NCI-H1105 treated with DMSO at 0.1 percent for 48 hours (cell line): Measurements from ENCODE around the gene UBAC2.
"Not testable (repeated sequence)": the region's sequence is repeated elsewhere in the genome, so short reads cannot be mapped to it uniquely, and the experiment has no call there.

ENCODE experiments used
- DNase-seq: peaks from one replicate; lab custom pipeline; 2025; lab: John Stamatoyannopoulos, UW

The UBAC2 gene

DNA sequence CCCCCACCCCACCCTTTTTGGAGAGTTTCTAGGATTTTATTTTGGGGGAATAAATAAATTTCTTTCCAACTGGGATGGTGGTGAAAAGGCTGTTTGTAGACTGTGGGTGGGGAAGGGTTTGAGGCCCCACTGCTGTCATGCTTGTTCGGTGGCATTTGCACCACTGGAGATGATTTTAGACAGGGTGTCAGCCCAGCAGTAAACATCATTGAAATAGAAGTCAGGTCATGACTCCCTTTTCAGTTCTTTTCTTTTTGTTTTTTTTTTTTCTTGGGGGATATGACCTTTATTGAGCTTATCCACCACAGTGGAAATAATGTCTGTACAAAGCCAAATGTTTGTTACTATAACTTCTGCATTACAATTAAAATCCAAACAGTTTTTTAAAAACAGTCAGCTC is 14.1 kb downstream of the UBAC2 start:
- no peak for DNase-seq

DNA sequence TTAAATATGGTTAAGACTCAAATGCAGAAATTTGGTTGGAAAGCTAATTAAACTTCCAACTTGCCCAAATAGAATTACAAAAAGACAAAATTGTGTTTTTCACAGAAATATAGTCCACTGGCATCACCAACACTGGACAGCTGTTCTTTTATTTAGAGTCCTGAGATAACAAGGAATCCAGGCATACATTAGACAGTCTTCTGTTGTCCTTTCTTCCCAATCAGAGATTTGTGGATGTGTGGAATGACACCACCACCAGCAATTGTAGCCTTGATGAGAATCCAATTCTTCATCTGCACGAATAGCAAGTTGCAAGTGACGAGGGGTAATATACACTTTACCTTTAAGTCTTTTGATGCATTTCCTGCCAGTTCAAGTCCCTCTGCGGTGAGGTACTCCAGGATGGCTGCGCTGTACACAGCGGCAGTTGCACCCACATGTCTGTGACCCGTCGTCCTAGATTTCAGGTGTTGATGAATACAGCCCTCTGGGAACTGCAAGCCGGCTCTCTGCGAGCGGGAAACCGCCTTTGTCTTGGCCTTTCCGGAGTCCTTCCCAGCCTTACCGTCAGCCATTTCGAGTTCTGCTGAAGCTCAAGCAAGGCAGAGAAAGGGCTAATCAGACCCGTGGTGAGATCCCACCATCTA is 14.7 kb downstream of the UBAC2 start:
- DNase-seq: no peak

DNA sequence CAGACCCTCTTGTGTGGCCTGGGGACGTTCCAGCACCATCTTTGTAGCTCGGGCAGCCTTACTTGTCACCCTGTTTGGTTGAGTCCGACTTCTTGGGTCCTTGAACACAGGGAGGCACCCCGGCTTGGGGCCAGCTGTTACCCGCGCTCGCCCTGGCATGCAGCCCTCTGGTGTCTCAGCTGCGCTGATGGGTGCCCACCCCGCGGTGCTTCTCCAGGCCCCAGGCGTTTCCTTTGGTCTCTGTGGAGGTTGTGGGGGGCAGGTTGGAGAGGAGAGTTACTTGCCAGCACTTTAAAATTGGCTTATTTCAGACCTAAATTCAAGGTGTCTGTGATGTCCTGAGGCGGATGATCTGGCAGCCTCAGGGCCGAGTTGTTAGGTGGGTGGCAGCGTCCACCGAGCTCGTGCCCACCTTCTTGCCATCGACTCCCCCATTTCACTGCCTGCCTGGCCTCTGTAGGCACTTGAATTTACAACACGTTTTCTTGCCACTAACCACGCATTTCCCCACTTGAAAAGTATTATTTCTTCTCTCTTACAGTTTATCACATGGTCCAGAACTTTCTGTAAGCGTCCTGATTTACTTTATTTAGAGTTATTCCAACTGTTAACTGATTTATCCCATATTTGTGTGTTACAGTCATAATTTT is 16.9 kb downstream of the UBAC2 start:
- DNase-seq: no peak

DNA sequence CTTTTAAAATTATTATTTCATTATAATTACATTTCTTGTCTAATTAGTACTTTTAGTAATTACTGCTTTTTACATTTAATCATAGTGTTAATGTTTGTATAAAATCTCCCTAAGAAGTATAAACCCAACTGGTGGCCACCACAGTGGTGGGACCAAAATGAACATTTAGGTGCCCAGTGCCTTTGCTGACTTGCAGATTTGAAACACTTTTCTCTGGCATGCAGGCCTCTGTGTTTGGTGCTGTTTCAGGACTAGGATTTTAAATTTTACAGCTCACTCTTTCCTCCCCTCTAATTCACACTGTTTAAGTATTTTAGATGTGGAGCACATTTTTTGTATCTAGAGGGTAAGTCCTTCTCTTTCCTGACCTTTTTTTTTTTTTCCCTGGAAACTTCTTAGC is 17.5 kb downstream of the UBAC2 start:
- DNase-seq: no peak

DNA sequence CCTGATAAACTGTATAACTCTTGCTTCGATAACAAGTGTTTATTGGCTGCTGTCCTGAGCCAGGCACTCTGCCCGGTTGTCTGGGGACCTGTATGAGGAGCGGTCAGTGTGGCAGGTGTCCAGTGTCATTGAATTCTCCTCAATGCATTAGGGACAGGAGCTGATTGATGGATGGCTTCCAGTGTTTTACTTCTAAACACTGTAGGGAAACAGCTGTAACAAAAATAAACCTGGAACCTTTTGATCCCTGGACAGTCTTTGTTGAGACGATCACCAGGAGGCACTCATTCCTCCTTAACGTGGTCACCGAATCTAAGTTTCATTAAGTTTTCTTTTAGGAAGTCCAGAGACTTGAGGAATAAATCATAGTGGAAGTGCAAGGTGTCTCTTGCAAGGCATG is 17.9 kb downstream of the UBAC2 start:
- DNase-seq: no peak

DNA sequence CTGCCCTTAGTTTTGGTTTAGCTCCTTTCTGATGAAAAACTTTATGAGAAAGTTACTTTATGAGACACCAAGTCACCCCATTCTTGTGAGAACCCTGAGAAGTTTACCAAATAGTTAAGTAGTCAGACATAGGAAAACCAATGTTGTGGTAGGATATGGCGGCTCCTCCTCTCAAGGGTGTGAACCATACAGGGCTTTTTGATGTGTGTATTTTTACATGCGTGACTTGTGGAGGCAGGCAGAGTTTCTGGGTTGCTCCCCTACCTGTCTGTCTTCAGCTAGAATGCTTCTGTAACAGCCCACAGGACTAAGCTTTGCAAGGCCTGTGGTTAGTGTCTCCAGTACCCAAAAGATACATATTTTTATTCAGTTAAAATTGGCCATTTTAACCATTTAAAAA is 18.3 kb downstream of the UBAC2 start:
- DNase-seq: no peak

DNA sequence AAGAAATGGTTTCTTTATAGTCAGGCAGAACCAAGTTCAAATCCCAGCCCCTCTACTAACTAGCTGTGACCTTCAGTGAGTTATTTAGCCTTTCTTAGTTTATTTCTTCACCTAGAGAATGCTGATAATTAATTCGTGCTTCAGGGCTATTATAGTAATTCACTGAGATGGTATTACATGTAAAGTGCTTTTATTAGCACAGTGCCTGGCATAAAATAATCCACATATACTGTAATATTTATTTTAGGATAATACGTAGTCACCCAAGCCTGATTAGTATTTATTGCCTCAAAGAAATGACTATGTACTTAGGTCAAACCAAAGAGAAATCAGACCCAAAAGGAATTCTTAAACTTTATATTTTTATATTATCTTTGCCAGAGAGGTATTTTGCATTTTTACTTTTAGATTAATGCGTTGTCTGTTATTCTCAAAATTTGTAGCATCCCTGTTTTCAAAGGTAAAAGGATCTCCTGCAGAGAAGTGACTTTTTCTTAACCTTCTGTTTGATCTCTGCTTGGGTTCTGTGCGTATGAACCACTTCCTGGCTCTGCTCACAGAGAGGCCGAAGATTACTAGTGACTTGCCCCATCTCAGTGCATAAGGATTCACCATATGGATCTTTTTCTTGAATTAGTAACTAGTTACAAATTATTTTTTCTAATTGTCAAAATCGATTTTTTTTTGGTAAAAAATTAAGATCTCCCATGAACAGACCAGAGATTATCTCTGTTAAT is 19.7 kb downstream of the UBAC2 start:
- DNase-seq: no peak

DNA sequence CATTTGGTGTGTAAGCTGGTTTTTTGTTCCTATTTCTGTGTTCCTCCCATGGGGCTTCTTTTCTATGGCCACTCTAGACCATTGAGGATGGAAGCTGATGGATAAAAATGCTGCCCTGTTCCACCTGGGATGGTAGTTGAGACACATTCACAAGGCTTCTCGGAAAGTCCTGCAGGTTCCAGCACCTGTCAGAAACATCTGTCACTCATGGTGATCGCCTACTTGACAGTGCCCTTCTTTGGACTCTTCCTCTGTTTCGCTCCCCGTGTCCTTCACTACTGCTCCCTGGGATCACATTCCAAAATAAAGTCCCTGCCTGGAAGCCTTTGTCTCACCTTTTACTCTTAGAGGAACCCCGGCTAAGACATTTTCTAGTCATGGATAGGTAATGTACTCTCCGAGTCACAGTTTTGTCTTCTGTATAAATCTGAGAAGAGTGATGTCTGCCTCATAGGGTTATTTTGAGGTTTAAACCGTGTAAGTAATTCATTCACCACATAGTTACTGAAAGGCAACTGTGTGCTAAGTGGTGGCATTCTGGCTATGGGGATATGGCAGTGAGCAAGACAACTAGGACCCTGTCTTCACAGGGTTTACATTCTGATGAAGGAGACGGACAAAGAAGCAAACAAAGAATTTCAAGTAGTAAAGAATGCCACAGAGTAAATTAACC is 21.0 kb downstream of the UBAC2 start:
- no peak for DNase-seq

DNA sequence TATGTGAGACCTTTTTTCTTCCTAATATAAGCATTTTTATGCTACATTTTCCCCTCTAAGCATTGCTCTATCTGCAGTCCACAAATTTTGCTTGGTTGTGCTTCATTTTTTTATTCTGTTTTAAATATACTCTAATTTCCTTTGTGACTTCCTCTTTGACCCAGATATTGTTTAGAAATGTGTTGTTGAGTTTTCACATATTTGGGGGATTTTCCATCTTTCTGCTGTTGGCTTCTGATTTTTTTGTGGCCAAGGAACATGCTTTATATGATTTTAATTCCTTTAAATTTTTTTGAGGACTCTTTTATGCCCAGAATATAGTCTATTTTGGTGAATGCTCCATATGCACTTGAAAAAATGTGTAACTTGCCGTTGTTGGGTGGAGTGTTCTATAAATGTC is 22.9 kb downstream of the UBAC2 start:
- DNase-seq: no peak

DNA sequence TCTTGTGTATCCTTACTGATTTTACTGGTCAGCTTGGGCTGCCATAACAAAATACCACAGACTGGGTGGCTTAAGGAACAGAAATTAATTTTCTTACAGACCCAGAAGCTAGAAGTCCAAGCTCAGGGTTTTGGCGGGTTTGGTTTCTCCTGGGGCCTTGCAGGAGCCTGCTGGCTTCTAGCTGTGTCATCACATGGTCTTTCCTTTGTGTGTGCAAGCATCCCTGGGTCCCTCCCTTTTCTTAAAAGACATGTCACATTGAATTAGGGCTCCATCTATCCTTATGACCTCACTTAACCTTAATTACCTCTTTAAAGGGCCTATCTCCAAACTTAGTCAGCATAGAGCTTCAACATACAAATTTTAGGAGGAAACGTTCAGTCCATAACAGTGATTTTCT is 23.4 kb downstream of the UBAC2 start:
- DNase-seq: no peak

DNA sequence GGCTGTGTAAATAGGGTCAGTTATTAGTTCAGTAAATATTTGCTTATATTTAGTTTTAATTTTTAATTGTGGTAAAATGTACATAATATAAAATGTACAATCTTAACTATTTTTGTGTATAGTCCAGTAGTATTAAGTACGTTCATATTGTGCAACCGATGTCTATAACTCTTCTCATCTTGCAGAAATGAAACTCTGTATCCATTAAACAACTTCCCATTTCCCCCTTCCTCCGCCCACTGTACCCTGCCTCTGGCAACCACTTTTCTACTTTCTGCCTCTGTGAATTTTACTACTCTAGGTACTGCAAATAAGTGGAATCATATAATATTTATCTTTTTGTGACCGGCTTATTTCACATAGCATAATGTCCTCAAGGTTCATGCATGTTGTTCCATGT is 24.4 kb downstream of the UBAC2 start:
- no peak for DNase-seq

DNA sequence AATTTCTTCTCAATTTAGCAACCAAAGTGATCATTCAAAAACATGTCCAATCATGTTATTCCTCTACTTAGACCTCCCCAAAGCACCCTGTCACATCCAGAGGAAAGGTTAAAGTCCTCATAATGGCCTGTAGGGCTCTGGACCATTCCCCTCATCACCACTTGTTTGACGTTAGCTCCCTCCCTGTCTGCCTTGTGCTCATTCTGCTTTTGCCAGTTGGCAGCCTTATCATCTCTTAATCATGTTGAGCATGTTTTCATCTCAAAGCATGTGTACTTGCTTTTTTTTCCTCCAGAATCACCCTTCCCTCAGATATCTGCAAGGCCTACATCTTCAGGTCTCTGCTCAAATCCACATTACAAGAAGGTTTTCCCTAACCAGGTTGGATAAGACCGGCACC is 25.9 kb downstream of the UBAC2 start:
- DNase-seq: no peak

DNA sequence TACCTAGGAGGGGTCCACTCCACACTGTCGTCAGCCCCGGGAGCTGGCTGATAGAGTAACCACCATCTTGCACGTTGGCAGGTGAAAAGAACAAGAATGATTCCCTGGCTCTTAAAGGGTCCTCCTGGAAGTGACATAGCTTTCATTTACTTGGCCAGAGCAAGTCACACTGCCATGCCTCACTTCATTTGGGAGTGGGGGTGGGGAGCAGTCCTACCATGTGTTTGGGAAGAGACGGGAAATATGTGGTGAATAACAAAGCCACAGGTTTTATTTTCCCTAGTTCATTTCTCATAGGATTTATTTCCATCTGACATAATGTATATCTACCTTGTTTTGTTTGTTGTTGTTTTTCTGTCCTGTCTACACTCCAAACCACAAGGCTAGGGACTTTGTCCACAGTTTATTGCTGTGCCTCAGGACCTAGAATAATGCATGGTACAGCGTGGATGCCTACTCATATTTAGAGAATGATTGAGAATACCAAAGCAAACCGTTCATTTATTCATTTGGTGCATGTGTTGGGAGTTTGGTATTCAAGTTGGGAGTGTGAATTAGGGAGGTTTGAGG is 26.8 kb downstream of the UBAC2 start:
- no peak for DNase-seq

DNA sequence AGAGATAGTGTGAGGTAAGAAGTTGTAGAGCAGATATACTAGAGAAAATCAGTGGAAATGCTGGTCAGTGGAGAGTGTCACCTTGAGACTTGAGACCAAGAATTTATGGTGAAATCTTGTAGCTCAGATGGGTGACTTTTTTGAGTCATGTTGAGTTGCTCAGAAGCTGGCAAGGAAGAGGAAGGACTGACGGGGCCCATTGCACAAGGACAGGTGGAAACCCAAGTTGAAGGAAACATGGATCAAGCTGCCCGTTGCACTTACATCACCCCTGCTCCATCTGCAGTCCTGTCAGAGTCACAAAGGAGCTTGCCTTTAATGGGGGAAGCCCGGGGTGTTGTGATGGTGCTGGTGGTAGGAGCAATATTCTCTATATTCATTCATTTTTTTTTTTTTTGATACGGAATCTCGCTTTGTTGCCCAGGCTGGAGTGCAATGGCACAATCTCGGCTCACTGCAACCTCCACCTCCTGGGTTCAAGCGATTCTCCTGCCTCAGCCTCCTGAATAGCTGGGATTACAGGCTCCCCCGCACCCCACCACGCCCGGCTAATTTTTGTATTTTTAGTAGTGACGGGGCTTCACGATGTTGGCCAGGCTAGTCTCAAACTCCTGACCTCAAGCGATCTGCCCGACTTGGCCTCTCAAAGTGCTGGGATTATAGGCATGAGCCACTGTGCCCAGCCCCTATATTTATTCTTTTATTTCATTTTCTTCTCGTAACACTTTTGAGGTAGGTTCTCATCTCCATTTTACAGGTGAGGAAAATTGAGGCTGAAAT is 27.4 kb downstream of the UBAC2 start:
- no peak for DNase-seq

DNA sequence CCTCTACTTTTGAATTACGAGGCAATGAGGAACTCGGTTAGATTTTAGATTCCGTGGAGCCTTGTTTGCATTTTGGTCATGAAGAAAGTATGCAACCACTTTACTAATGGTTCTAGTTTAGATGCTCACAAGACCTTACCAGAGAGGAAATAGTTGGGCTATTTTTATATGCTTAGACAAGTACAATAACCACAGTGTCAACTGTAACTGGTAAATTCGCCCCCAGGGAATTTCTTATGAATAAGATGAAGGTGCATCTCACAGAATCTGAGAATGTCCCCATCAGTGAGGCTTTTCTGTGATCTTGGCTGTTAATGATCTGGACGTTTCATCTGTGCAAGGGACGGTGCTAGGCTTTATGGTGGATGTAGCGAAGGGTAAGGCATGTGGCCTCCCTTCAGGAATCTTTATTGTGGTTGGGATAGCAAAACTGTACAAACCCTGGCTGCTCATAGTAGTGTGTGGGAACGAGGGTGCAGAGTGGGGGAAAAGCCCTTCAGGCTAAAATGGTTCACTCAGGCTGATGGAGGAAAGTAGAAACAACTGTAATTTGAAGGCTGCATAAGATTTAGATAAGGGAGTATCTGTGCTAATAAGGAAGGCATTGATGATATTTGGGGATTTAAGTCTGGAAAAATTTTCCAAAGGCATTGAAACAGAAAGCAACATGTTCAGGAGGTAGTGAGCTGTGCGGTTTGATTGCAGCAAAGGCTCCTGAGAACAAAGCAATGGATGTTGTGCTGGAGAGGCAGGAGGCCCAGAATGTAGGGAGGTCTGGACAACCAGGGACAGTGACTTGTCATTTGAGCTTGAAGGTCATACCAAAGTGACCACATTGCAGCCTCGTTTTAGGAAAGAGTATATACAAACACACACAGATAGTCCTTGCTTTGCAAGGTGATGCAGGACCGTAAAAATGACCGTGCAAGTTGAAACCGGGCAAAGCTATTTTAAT is 28.4 kb downstream of the UBAC2 start:
- no peak for DNase-seq

DNA sequence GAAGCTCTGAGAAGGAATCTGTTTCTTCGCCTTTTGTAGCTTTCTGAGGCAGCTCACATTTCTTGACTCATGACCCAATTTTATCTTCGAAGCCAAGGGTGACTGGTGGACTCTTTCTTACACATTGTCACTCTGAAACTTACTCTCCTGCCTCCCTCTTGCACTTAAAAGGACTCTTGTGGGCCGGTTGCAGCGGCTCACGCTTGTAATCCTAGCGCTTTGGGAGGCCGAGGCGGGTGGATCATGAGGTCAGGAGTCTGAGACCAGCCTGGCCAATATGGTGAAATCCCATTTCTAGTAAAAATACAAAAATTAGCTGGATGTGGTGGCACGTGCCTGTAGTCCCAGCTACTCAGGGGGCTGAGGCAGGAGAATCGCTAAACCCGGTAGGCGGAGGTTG is 29.9 kb downstream of the UBAC2 start:
- not testable (repeated sequence) for DNase-seq

DNA sequence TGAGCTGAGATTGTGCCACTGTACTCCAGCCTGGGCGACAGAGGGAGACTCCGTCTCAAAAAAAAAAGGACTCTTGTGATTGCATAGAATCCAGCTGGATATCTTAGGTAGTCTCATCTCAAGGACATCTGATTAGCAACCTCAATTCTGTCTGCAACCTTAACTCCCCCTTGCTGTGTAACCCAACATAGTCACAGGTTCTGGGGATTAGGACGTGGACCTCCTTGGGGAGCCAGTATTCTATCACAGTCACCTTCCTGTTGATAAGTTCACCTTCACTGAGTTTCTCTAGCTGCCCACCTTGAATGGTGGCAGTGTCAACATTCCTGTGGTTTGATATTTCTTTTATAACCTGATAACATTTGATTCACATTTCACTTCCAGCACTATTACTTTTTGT is 30.3 kb downstream of the UBAC2 start:
- DNase-seq: no peak

DNA sequence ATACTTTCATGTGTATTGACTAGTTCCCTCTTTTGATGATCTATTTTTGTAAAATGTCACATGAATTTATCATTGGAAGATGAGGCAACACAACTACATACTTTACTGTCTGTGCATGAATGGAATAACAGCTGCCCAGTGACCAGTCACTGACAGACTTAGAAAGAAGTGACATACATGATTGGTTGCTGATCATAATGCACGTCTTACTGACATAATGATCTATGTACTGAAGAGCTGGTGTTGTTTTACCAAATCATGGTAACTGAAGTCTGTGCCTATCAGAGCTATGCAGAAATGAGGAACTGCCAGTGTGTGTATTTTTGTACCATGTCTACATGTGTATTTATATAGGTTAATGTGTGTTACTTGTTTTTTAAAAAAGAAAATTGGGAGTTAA is 31.1 kb downstream of the UBAC2 start:
- DNase-seq: no peak

DNA sequence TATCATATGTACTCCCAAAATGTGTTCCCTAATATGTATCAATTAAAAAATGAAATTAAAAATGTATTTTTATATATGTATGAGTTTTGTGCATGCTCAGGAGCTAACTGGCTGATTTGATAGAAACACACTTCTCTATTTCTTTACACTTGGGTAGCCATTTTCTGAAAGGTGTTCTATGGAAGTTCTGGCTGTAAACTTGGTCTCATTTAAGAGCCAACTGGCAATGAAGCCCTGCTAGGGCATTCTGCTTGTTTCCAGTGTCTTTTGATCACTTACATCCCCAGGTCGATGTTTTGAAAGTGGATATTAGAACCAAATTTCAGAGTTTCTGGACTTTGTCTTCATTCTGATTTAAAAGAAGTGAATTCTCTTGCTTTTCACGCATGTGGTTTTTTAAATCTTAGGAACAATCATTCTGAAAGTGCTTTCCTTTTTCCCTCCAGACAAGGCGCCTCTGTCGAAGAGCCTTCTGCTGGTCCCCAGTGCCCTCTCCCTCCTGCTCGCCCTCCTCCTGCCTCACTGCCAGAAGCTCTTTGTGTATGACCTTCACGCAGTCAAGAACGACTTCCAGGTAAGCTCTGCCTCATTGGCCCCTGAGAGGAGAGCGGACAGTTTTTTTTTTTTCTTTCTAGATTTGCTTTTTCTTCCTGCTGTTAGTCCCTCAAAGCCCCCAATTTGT is 37.5 kb downstream of the UBAC2 start:
- no peak for DNase-seq

DNA sequence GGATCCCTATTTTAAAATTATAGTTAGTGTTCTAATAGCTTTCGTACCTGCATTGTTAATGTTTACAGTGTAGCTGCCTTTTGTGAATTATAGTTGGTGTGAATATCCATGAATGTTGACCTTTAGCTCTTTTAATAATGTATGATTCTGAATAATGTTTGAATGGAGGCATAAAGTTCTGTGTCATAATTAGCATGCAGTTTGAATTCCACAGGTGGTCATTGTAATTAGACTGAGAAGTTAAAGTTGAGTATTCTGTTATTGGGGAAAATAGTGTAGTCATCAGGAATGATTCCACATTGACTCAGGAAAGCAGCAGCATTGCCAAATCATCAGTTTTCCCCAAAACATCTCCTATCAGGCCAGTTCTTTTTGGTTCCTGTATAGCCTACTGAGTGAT is 45.4 kb downstream of the UBAC2 start:
- no peak for DNase-seq
